ENCODE results near the gene HNF4A. TPM values are rescaled to one million over a fixed set of nuclear protein-coding genes. Genes with fewer than 3 reads are reported as not detected.

HNF4A gene
- total and polyA plus RNA-seq, 2 of the 13 experiments (the other 11 are each of a cell fraction or from before 2014, with no cell fraction given): 80.9 to 169 TPM

- TF ChIP-seq TCF12 (IDR thresholded peaks at IDR 0.05) (no peak), TCF12 (CRISPR knock-in tag; IDR thresholded peaks at IDR 0.05) (no peak; the same call in none of the 2 replicates), CENPX (CRISPR knock-in tag; IDR thresholded peaks at IDR 0.05) (no peak; the same call in 1 of the 2 replicates), ZNF234 (CRISPR knock-in tag; conservative IDR thresholded peaks at IDR 0.05) (no peak; the same call in 1 of the 2 replicates), ZFP62 (CRISPR knock-in tag; IDR thresholded peaks at IDR 0.05) (no peak), POLR2AphosphoS5 (IDR thresholded peaks at IDR 0.05; ENCODE audit: low read depth, low read length) (no peak; the same call in 1 of the 2 replicates), ZNF24 (IDR thresholded peaks at IDR 0.05) (no peak; the same call in 1 of the 2 replicates), YEATS4 (CRISPR knock-in tag; IDR thresholded peaks at IDR 0.05; ENCODE audit: borderline replicate concordance) (no peak), PBX2 (CRISPR knock-in tag; IDR thresholded peaks at IDR 0.05) (no peak), TFAP4 (IDR thresholded peaks at IDR 0.05; ENCODE audit: borderline replicate concordance, low read depth) (no peak), TARDBP (CRISPR knock-in tag; IDR thresholded peaks at IDR 0.05) (no peak; the same call in 1 of the 2 replicates), HES4 (CRISPR knock-in tag; IDR thresholded peaks at IDR 0.05; ENCODE audit: borderline replicate concordance) (no peak), ZNF770 (CRISPR knock-in tag; IDR thresholded peaks at IDR 0.05) (no peak), PITX1 (CRISPR knock-in tag; IDR thresholded peaks at IDR 0.05) (peak; percentile 100; the same call in 1 of the 2 replicates), SNAI1 (CRISPR knock-in tag; IDR thresholded peaks at IDR 0.05; ENCODE audit: borderline replicate concordance) (no peak; the same call in 1 of the 2 replicates)
- TF ChIP-seq, protein P1, sequence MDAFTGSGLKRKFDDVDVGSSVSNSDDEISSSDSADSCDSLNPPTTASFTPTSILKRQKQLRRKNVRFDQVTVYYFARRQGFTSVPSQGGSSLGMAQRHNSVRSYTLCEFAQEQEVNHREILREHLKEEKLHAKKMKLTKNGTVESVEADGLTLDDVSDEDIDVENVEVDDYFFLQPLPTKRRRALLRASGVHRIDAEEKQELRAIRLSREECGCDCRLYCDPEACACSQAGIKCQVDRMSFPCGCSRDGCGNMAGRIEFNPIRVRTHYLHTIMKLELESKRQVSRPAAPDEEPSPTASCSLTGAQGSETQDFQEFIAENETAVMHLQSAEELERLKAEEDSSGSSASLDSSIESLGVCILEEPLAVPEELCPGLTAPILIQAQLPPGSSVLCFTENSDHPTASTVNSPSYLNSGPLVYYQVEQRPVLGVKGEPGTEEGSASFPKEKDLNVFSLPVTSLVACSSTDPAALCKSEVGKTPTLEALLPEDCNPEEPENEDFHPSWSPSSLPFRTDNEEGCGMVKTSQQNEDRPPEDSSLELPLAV (CRISPR knock-in tag; conservative IDR thresholded peaks at IDR 0.05; ENCODE audit: low read depth): no peak
- TF ChIP-seq, protein P2, sequence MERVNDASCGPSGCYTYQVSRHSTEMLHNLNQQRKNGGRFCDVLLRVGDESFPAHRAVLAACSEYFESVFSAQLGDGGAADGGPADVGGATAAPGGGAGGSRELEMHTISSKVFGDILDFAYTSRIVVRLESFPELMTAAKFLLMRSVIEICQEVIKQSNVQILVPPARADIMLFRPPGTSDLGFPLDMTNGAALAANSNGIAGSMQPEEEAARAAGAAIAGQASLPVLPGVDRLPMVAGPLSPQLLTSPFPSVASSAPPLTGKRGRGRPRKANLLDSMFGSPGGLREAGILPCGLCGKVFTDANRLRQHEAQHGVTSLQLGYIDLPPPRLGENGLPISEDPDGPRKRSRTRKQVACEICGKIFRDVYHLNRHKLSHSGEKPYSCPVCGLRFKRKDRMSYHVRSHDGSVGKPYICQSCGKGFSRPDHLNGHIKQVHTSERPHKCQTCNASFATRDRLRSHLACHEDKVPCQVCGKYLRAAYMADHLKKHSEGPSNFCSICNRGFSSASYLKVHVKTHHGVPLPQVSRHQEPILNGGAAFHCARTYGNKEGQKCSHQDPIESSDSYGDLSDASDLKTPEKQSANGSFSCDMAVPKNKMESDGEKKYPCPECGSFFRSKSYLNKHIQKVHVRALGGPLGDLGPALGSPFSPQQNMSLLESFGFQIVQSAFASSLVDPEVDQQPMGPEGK (CRISPR knock-in tag; IDR thresholded peaks at IDR 0.05): peak; percentile 98
- TF ChIP-seq, protein P3, sequence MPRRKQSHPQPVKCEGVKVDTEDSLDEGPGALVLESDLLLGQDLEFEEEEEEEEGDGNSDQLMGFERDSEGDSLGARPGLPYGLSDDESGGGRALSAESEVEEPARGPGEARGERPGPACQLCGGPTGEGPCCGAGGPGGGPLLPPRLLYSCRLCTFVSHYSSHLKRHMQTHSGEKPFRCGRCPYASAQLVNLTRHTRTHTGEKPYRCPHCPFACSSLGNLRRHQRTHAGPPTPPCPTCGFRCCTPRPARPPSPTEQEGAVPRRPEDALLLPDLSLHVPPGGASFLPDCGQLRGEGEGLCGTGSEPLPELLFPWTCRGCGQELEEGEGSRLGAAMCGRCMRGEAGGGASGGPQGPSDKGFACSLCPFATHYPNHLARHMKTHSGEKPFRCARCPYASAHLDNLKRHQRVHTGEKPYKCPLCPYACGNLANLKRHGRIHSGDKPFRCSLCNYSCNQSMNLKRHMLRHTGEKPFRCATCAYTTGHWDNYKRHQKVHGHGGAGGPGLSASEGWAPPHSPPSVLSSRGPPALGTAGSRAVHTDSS (CRISPR knock-in tag; conservative IDR thresholded peaks at IDR 0.05): no peak
- TF ChIP-seq, protein P4, sequence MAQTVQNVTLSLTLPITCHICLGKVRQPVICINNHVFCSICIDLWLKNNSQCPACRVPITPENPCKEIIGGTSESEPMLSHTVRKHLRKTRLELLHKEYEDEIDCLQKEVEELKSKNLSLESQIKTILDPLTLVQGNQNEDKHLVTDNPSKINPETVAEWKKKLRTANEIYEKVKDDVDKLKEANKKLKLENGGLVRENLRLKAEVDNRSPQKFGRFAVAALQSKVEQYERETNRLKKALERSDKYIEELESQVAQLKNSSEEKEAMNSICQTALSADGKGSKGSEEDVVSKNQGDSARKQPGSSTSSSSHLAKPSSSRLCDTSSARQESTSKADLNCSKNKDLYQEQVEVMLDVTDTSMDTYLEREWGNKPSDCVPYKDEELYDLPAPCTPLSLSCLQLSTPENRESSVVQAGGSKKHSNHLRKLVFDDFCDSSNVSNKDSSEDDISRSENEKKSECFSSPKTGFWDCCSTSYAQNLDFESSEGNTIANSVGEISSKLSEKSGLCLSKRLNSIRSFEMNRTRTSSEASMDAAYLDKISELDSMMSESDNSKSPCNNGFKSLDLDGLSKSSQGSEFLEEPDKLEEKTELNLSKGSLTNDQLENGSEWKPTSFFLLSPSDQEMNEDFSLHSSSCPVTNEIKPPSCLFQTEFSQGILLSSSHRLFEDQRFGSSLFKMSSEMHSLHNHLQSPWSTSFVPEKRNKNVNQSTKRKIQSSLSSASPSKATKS (CRISPR knock-in tag; IDR thresholded peaks at IDR 0.05): no peak
Measured at GRCh38 chr20:44394452-44394701, 38.9 kb downstream of the HNF4A start (continued).
